HG03354 (cell line): ENCODE results near the gene DSCAM.

Source experiments
- ATAC-seq: cut with Tn5 transposase; IDR thresholded peaks from one replicate; pipeline ENCODE4 v1.9.1; 2021; ENCODE audit warnings: mild to moderate bottlenecking; ENCODE audit not compliant: unreplicated experiment, poor library complexity, severe bottlenecking

DSCAM gene

DNA sequence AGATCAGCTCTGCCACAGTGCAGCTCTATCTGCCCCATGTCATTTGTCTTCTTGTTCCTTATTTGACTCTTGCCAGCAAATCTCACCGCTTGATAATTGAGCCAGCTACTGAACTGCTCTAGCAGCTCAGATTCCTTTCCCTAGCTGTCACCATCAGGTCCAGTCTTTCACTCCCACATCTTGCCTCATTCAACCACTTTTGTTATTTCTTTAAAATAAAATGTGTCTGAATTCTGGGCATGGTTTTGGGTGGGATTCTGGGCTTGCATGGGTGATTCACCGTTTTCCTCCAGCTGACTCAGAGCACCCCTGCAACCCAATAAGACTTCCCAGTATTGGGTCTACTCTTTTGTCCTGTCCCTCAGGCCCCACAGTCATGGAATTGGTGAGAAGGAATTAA lies 215.7 kb downstream of the DSCAM start:
- ATAC-seq = no peak

DNA sequence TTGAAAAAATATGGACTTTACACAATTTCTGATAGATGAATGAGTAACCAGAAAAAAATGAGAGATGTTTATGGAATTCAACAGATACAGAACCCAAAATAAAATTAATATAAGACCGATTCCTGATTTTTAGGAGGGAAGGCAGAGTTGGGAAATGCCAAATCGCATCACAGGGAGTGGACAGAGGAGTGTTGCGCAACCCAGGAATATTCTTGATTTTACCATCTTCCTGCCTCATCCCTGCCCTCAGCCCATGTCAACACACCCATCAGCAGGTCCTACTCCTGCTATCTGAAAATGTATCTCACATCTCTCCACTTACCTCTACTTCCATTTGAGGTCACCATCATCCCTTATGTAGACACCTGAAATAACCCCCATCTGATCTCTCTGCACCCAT lies 221.0 kb downstream of the DSCAM start:
- no peak for ATAC-seq

DNA sequence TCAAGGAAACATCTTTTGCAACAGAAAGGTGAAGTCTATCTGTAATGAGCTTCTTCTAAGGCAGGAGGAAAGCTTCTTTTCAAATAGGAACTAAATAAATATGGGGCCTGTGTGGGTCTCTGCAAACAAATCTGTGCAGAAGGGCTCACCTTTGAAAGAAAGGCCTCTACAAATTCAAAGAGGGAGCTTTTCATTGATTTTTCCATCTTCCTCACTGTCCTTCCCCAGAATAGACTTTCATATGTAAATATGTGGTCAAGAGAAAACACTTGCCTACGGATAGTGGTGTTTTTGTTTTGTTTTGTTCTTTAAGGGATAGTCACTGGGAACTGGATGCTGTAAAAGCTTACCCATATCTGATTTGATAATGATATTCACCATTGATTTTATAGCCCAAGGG lies 223.4 kb downstream of the DSCAM start:
- ATAC-seq = no peak

DNA sequence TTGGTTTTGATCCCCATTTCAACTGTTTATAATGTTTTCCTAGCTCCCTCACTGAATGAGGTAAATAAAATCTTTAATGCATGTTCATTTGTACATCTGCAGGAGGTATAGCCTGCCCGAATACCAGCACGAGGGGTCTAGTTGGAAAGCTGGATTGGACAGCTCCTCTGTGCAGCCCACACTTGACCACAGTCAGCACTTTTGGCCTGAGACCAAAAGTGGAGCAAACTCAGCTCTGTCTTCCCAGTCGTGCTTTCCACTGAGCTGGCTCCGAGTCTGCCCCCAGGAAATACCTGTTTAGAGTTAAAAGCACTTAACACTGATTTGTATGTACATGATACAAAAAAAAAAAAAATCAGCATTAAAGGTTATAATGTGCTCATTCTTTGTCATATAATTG lies 224.4 kb downstream of the DSCAM start:
- no peak for ATAC-seq

DNA sequence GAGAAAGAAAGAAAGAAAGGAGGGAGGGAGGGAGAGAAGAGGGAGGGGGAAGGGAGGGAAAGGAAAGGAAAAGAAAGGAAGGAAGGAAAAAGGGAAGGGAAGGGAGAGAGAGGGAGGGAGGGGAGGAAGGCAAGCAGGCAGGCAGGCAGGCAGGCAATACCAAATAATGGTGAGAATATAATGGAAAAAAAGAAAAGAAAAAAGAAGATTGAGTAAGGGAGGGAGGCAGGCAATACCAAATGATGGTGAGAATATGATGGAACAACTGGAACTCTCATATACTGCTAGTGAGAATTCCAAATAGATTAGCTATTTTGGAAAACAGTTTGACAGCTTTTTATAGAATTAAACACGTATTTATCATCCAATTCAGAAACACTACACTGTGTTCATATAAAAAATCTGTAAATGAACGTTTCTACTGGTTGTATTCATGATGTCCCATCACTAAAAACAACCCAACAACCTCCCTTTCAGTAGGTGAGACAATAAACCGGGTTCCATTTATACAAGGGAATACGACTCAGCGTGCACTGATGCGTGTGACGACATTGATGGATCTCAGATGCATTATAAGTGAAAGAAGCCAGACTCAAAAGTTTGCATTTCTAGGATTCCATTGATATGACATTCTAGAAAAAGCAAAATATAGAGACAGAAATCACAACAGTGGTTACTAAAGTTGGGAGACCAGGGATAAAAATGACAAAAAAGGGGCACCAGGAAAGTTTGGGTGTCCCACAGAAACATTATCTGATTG lies 226.4 kb downstream of the DSCAM start:
- no peak for ATAC-seq

DNA sequence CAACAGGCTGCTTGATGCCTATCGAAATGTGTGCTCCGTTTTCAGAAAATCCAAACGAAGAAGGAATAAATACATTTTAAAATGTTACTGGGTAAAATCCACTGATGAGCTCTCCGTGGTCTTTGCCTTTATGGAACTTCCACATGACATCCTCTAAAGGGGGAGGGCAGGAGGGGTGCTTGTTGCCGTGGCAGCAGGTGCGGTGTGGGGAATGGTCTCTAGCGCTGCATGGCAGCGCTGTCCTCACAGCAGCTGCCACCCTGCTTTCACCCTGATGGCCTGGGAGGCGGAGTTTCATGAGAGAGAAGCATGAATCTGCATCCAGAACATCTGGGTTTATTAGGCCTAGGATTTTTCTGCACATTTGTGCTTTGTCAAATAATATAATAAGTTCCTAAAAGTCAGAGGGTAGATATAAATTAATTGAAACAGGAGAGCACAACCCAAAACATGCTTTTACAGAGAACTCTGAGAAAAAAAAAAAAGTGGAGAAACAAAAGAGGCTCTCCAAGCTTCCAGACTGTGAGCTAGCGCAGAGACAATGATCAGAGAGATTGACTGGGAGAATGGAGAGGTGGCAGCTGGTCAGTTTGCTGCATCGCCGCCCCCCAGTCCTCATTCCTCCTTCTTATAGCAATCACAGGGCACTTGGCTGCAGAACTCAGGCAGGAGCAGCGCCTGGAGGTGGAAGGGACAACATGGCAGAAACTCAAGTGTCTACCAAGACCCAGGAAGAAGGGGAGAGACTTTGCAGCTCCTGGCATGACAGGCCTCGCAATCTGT lies 228.6 kb downstream of the DSCAM start:
- ATAC-seq = no peak

DNA sequence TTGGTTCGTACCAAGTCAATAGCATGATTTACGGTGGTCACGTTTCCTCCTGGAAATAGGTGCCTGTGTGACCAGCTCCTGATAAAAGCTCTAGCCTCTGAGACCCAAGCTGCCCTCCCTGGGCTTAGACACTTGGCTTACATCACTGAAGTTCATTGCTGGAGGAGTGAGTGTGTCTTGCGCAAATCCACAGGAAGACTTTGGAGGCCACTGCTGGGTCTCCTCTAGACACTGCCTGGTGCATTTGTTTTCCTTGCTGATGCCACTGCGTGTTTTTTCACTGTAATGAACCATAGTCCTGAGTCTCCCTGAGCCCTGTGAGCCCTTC lies 230.6 kb downstream of the DSCAM start:
- no peak for ATAC-seq

DNA sequence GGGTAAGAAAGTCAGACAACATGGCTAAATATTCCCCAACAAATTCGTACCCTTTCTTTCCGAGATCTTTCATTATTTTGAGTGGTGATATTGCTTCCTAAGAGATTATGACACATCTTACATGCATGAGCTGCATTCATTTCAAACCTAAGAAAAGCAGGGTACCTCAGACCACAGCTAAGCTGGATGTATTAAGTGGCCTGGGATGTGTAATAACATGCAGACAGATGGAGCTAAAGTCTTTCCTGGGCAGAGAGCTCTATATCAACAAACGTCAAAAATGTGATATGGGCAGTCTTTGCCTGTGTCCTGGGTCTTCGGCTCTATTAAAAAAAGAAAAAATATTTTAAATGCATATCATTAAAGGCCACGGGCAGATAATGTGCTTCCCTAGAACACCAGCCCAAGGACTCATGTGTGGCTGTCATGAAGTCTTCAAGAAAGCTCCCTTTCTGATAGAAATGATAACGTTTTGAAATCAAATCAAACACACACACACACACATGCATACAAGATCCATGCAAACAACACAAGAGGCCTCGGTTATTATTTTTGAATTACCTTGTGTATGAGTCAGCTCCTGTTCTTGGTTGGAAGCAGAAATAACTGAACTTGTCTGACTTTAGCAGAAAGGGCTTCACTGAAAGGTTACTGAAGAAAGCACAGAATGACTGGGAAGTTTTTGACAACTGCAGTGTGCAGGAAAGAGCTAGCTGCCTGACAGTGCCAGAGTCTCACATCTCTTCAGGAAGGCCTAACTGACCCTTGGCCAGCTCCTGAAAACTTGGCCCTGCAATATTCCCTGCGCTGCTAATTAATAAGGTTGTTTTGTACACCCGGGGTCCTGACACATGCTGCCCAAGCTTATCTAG lies 231.2 kb downstream of the DSCAM start:
- no peak for ATAC-seq

DNA sequence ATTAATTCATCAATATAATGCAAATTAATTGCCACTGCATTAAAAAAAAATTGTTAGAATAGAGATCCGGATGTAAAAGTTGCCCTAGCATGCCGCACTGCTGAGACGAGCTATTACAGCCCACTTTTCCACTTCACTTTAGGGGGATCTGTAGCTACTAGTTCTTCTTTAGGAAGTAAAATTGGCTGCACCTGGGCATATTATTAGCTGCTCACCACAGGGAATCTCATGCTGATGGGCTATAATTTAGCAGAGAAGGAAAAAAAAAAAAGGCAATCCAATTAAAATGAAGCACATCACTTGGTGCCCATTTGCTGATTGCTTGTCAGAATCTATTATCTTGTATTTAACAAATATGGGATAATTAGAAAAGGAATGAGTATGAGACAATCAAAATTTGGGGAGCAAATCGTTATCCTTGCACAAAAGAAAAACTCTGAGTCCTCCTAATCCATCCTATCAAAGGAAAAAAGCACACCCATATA lies 233.4 kb downstream of the DSCAM start:
- no peak for ATAC-seq

DNA sequence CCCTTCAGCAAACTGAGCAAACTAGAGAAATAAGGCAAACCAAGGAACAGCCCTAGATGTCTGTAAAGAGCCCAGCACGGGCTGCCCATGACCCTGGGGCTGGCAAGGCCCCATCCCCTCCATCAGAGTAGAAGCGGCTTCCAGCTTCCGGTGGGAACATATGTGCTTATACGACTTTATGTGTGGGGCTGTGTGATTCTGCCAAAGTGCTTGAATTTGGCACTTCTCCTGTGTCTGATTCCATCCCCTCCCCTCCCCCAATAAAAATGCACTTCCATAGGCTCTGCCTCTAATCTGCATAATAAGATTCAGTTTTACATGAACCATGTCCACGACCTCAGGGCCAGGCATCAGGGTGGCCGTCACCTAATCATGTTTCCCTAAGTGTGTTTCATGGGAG lies 236.6 kb downstream of the DSCAM start:
- ATAC-seq = no peak

DNA sequence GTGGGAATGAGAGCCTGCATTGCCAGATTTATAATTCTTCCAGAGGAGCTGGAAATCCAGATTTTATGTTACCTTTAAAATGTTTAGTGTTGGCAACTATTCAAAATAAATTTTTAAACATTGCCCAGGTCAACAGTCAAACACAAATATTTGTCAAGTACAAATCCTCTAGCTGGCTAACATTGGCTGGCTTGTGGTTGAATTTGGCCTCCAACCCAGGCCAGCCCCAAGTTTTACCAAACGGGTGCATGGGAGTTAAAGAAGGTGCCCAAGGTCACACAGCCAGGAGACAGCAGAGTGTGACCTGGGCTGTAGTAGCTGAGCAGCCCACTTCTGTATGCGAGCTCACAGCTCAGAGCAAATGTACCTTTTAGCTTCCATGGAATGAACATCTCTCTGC lies 240.6 kb downstream of the DSCAM start:
- ATAC-seq = no peak

DNA sequence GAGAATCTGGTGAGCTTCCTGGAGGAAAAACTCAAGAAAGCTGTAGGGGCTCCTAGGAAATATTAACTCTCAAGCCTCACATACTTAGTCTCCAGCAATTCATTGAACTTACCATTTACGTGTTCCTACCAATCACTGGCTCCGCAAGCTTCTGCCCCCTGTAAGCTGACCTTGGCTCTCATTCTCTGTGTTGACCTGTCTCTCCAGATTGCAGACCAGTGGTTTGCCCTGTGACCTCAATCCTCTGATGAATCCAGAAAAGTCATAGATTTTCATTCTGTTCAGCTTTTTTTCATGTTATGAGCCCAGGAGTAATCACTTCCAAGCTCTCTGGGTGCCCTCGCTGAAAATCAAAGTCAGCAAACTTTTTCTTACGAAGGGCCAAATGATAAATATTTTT lies 241.9 kb downstream of the DSCAM start:
- ATAC-seq = no peak

DNA sequence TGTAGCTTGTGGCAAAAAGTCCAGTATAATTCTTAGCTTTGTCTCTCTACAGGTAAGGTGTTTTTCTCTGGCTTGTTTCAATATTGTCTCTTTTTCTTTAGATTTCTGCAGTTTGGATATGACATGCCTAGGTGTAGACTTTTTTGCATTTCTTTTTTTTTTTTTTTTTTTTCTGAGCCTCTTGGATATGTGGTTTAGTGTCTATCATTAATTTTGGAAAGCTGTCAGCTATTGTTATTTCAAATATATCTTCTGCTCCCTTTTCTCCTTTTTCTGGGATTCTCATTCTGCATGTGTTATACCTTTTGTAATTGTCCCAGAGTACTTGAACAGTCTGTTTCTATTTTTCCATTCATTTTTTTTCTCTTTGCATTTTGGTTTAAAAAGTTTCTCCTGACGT lies 243.2 kb downstream of the DSCAM start:
- no peak for ATAC-seq

DNA sequence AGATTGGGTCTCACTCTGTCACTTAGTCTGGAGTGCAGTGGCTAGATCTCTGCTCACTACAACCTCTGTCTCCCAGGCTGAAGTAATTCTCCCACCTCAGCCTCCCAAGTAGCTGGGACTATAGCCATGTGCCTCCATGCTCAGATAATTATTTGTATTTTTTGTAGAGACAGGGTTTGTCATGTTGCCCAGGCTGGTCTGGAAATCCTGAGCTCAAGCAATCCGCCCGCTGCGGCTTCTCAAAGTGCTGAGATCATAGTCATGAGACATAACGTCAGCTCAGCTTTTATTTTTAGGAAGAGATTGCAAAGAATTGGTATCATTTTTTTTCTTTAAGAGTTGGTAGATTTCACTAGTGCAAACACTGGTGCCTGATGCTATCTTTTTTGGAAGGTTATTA lies 244.9 kb downstream of the DSCAM start:
- ATAC-seq = no peak

DNA sequence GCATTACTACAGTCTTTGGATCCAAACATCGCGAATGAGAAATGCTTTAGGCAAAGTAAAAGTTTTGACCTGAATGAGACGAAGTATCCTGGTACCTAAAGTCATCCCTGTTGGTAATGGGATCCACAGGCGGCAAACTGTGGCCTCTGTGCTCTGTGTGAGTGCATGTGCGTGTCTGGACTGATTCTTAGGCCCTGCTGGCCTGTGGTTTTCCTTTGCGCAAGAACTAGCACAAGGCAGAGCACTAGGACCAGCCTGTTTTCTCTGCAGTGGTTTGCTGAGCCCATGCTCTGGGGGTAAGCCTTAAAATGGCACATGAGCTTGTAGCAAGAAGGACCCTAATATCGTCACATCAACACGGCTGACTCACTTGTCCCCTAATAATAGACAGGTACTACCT lies 251.2 kb downstream of the DSCAM start:
- no peak for ATAC-seq

DNA sequence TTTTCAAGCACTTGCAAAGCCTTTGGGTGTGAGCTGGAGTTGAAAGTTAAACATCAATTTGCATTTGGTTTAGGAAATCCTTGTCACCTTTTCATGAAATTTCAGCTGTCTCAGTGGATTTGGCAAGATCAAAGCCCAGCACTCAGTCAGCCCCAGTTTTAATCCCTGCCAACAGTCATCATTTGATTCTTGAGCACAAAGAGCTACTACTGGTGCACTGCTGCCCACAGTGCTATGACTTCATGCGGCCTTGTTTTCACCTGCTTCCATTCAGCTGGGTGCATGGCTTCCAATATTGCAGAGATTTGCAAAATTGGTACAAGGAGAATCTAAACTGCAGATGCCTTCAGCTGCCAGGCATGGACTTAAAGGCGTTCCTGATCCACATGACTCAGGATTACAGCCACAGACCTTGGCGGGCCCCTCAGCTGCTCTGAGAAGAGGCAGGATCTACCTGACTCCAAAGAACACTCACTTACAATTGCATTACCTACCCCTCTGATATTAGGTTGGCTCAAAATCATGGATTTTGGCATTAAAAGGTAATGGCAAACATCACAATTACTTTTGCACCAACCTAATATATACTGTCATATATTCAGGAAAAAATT lies 259.1 kb downstream of the DSCAM start:
- no peak for ATAC-seq

DNA sequence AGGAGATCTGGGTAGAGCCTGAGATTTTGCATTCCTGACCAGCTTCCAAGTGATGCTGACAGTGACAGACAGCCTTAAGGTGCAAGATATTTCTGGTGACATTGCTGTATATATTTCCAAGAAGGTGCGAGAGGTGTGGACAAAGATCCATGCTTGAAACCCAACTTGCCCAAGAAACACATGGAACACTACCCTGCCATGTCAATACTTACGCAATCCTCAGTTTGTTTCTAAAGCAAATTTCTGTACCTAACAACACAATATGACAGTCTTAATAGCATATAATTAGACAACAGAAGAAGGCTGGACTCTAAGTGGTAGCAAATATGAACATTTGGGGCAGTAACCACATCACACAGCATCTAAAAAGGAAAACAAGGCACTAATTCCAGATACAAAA lies 260.4 kb downstream of the DSCAM start:
- ATAC-seq = no peak

DNA sequence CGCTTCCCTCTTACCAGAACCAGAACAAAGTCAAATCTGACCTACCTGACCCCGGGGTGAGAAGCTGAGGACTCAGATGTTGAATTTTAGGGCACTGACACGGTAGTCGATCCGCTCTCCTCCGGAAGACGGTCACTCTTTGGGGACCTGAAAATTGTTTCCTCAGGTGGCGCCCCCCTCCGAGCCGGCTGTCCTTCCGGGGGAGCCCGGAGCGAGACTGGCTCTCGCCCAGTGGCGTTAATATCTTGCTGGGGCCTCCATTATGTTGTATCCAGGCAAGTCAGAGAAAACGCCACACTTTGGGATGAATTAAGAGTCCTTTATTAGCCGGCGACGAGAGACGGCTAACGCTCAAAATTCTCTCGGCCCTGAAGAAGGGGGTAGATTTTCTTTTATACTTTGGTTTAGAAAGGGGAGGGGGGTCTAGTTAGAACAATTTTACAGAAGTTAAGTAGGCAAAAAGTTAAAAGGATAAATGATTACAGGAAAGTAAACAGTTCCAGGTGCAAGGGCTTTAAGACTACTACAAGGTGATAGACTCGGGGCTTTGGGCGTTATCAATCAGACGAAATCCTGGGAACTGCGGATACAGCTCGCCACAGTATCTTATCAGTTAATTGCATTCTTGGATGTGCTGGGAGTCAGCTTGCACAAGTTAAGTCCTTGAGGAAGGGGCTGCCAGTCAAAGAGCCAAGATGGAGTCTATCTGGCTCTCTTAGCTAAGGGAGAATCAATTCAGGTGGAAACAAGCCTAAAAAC lies 269.5 kb downstream of the DSCAM start:
- no peak for ATAC-seq

DNA sequence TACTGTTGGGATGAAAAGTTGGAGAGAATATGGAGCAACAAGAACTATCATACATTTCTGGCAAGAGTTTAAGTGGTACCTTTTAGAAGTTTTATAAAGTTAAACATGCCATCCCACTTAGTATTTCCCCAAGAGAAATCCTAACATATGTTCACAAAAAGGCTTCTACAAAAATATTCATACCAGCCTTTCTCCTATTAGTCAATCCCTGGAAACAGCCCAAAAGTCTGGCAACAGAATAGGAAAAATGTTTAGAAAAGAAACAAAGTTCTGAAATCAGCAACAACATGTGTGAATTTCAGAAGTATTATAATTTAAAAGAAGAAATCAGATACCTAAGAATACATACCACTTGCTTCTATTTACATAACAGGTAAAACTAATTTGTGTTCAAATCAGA lies 271.0 kb downstream of the DSCAM start:
- ATAC-seq = no peak
